ENCODE data around the gene KRTAP10-12.

The KRTAP10-12 gene

DNA sequence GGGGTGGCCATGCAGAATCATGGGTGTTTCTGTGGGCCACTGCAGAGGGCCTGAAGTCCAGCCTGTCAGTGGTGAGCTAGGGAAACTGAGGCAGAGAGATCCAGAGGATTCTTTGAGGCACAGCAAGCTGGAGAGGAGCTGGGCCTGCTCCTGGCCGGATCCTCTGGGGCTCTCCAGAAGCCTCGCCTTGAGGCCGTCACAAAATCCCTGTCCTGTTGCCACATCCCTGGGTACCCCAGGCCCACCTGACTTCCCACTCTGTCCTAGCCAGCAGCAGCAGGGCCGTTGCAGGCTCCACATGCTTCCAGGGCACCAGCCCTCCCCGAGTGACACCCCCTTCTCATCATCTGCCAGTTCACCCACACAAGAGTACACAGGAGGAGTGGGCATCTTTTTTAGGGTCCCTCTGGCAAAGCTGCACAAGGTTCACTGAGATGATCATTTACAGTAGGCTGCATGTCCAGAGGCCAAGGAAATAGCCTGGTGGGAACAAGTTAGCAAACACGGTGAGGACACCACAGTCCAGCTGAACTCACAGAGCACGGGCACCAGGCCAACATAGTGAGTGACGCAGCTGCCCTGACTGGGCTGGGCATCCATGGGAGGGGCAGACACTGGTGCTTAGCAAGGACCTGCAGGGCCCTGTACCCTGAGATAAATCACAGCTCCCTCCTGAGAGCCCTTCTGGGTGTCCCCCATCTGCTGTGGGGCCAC is 39.5 kb downstream of the KRTAP10-12 start:
- DNase-seq (ENCODE audit: extremely low read depth, insufficient read length) = no peak
- TF ChIP-seq, protein P1, sequence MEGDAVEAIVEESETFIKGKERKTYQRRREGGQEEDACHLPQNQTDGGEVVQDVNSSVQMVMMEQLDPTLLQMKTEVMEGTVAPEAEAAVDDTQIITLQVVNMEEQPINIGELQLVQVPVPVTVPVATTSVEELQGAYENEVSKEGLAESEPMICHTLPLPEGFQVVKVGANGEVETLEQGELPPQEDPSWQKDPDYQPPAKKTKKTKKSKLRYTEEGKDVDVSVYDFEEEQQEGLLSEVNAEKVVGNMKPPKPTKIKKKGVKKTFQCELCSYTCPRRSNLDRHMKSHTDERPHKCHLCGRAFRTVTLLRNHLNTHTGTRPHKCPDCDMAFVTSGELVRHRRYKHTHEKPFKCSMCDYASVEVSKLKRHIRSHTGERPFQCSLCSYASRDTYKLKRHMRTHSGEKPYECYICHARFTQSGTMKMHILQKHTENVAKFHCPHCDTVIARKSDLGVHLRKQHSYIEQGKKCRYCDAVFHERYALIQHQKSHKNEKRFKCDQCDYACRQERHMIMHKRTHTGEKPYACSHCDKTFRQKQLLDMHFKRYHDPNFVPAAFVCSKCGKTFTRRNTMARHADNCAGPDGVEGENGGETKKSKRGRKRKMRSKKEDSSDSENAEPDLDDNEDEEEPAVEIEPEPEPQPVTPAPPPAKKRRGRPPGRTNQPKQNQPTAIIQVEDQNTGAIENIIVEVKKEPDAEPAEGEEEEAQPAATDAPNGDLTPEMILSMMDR (IDR thresholded peaks at IDR 0.05; ENCODE audit: insufficient read depth, low read length, poor library complexity, severe bottlenecking) = no peak

DNA sequence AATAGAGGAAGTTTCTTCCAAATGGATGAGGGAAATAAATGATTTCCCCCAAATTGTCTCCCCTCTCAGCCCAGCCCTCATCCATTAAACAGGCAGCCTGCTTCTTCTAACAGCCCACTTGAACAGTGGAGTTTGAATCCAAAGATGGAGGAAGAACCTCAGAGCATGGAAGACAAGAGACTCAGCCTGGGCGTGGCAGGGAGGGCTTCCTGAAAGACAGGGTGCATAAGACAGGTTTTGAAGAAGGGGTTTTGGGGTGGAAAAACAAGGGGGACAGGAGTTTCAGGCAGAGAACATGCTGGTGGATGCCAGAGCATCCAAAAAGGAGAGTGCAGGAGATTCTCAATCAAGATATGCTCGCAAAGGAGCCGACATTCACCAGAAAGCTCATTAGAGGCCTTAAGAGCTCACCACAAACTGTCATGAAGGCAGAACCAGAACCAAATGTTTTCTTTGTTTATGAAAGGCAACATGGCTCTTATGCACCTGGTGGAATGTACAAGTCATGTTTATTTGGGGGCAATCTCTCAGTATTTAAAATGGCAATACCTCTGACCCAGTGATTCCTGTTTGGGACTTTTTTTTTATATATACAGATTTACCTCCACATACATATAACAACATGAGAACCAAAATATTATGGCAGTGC is 40.9 kb downstream of the KRTAP10-12 start:
- TF ChIP-seq, protein P1 (IDR thresholded peaks at IDR 0.05; ENCODE audit: insufficient read depth, low read length, poor library complexity, severe bottlenecking) = no peak
- no peak for DNase-seq (ENCODE audit: extremely low read depth, insufficient read length)
- Histone ChIP-seq H3K4me3 (replicated peaks; ENCODE audit: low read depth, low read length) (no peak overlapping the region), H3K27me3 (replicated peaks; ENCODE audit: control insufficient read depth, insufficient read depth, low read length) (peaks cover 2% of the 10 kb centered on the region; the same call in 1 of the 2 replicates), H3K36me3 (ENCODE audit: control insufficient read depth, insufficient read depth, low read length) (no peaks in the 10 kb centered on the region)

More for the DNA sequence above, 39.5 kb downstream of the KRTAP10-12 start:
- H3K27me3 ChIP-seq (replicated peaks; ENCODE audit: control insufficient read depth, insufficient read depth, low read length) = peaks cover 2% of the 10 kb centered on the region; the same call in 1 of the 2 replicates
- H3K4me3 ChIP-seq (replicated peaks; ENCODE audit: low read depth, low read length) = no peak overlapping the region
- H3K36me3 ChIP-seq (ENCODE audit: control insufficient read depth, insufficient read depth, low read length) = no peaks in the 10 kb centered on the region

DNA sequence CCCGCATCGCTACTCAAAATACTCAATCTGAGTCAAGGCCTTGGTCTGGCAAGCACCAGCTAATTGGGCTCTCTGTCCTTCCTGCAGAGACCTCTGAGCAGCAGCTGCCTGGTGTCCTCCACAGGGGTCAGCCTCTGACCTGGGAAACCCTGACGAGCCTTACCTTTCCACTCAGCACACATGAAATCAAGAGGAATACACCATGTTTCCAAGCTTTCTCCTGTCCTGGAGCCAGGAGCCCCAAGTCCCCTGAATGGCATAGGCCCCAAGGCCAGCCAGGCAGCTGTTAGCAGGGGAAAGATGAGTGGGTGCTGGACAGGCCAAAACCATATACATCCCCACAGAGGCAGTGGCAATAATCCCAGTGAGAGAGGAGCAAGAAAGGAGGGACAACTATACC is 41.6 kb downstream of the KRTAP10-12 start:
- H3K4me3 ChIP-seq (replicated peaks; ENCODE audit: low read depth, low read length) = no peak overlapping the region
- no peaks in the 10 kb centered on the region for H3K36me3 ChIP-seq (ENCODE audit: control insufficient read depth, insufficient read depth, low read length)
- TF ChIP-seq, protein P1 (IDR thresholded peaks at IDR 0.05; ENCODE audit: insufficient read depth, low read length, poor library complexity, severe bottlenecking) = no peak
- H3K27me3 ChIP-seq (replicated peaks; ENCODE audit: control insufficient read depth, insufficient read depth, low read length) = peaks cover 2% of the 10 kb centered on the region; the same call in 1 of the 2 replicates
- DNase-seq (ENCODE audit: extremely low read depth, insufficient read length) = no peak

DNA sequence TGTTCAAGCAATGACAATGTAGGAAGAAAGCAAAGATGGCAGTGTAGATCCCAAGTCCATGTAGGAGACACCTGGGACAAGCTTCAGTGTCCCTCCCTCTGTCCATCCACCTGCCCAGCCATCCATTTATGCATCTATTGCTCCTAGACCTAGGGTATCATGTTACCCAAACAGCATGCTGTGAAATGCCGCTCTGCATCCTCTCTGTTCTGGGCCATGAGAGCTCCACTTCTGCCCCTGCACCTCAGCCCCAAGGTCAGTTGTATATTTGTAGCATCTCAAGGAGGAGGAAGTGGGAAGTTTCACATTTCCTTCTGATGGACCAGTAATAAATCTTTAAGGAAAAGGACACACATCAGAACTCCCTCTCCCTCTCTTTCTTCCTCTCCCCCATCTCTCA is 42.3 kb downstream of the KRTAP10-12 start:
- TF ChIP-seq, protein P1 (IDR thresholded peaks at IDR 0.05; ENCODE audit: insufficient read depth, low read length, poor library complexity, severe bottlenecking) = no peak
- H3K4me3 ChIP-seq (replicated peaks; ENCODE audit: low read depth, low read length) = no peak overlapping the region
- H3K27me3 ChIP-seq (replicated peaks; ENCODE audit: control insufficient read depth, insufficient read depth, low read length) = peaks cover 2% of the 10 kb centered on the region; the same call in 1 of the 2 replicates
- no peak for DNase-seq (ENCODE audit: extremely low read depth, insufficient read length)
- no peaks in the 10 kb centered on the region for H3K36me3 ChIP-seq (ENCODE audit: control insufficient read depth, insufficient read depth, low read length)

DNA sequence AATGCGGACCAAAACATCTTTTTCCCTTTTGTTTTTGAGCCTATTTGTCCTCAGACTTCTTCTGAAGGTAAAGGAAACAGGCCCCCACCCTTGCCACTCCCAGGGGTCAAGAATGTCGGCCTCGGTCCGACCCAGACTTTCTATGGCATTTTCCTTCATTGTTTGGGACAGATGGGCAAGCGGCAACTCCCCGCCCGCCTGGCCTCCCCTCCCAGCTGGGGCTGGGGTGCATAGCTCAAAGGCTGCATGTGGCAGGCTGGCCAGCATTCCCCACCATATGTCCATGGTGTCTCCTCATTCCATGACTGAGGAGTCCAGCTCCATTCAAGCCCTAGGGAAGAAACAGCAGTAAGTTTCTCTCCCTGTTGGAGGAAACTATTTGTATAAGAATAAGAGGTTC is 43.8 kb downstream of the KRTAP10-12 start:
- no peaks in the 10 kb centered on the region for H3K36me3 ChIP-seq (ENCODE audit: control insufficient read depth, insufficient read depth, low read length)
- H3K27me3 ChIP-seq (replicated peaks; ENCODE audit: control insufficient read depth, insufficient read depth, low read length) = no peaks in the 10 kb centered on the region; the same call in 1 of the 2 replicates
- no peak overlapping the region for H3K4me3 ChIP-seq (replicated peaks; ENCODE audit: low read depth, low read length)
- DNase-seq (ENCODE audit: extremely low read depth, insufficient read length) = no peak
- TF ChIP-seq, protein P1 (IDR thresholded peaks at IDR 0.05; ENCODE audit: insufficient read depth, low read length, poor library complexity, severe bottlenecking) = no peak

All from GM06990 (cell line).